HG02759 (cell line): ENCODE results near the gene MTF2.

Experiments
- ATAC-seq: cut with Tn5 transposase; IDR thresholded peaks from one replicate; pipeline ENCODE4 v1.9.1; 2021; ENCODE audit warnings: mild to moderate bottlenecking, moderate library complexity; ENCODE audit not compliant: unreplicated experiment

MTF2 gene

GRCh38 chr1:93179886-93180722, 101.0 kb downstream of the MTF2 start, which contains the start of gene TMED5:
Gene TMED5 (minus strand): TSS chr1:93180413. CDS start chr1:93180242, 171 bp downstream.
- peak; percentile 88 for ATAC-seq

GRCh38 chr1:93180723-93181613, 101.9 kb downstream of the MTF2 start, which contains the start of gene CCDC18:
Gene CCDC18 (plus strand): TSS chr1:93180724. CDS start chr1:93183362, 2,638 bp downstream.
- peak; percentile 5 for ATAC-seq

GRCh38 chr1:93186667-93187066, 107.6 kb downstream of the MTF2 start:
- no peak for ATAC-seq
